SK-N-SH treated with all-trans-retinoic acid at 6 μM for 48 hours (cell line): ENCODE measurements around the gene THNSL1.

Source experiments
- BACH2 ChIP-seq: fragments of 250-450 bp; sonication (Bioruptor Pico); IDR thresholded peaks from 2 replicates; pipeline ENCODE4 v1.9.0; 2021; ENCODE audit warnings: mild to moderate bottlenecking, borderline replicate concordance
- ESRRG ChIP-seq: fragments of 250-450 bp; sonication (Bioruptor Pico); IDR thresholded peaks from 2 replicates; pipeline ENCODE4 v1.6.1; 2021; ENCODE audit warnings: mild to moderate bottlenecking
- GLIS3 ChIP-seq: fragments of 250-450 bp; sonication (Bioruptor Pico); IDR thresholded peaks from 2 replicates; pipeline ENCODE4 v1.5.0; 2020; ENCODE audit warnings: mild to moderate bottlenecking, moderate library complexity
- RARB ChIP-seq: fragments of 250-450 bp; sonication (Bioruptor Pico); IDR thresholded peaks from 2 replicates; pipeline ENCODE4 v1.8.0; 2021; ENCODE audit warnings: mild to moderate bottlenecking, moderate library complexity
- SNAI2 ChIP-seq: fragments of 250-450 bp; sonication (Bioruptor Pico); IDR thresholded peaks from 2 replicates; pipeline ENCODE4 v1.5.0; 2020; ENCODE audit warnings: mild to moderate bottlenecking, moderate library complexity
- TCF4 ChIP-seq: fragments of 250-450 bp; sonication (Bioruptor Pico); IDR thresholded peaks from 2 replicates; pipeline ENCODE4 v1.8.0; 2021; ENCODE audit warnings: mild to moderate bottlenecking, moderate library complexity, borderline replicate concordance
- TOX ChIP-seq: fragments of 250-450 bp; sonication (Bioruptor Pico); IDR thresholded peaks from 2 replicates; pipeline ENCODE4 v1.8.0; 2021; ENCODE audit warnings: mild to moderate bottlenecking, moderate library complexity, borderline replicate concordance
- ZC3H10 ChIP-seq: fragments of 250-450 bp; sonication (Bioruptor Pico); IDR thresholded peaks from 2 replicates; pipeline ENCODE4 v1.5.1; 2021; ENCODE audit warnings: mild to moderate bottlenecking, moderate library complexity
- ZFP3 ChIP-seq: fragments of 250-450 bp; sonication (Bioruptor Pico); IDR thresholded peaks from 2 replicates; pipeline ENCODE4 v1.5.0; 2020; ENCODE audit warnings: mild to moderate bottlenecking, moderate library complexity
- ZFP30 ChIP-seq: fragments of 450-650 bp; formaldehyde crosslinking; IDR thresholded peaks from 2 replicates; pipeline ENCODE4 v1.5.0; 2022; ENCODE audit warnings: mild to moderate bottlenecking, moderate library complexity
- ZNF565 ChIP-seq: fragments of 450-650 bp; formaldehyde crosslinking; conservative IDR thresholded peaks from 2 replicates; pipeline ENCODE4 v1.5.0; 2020; ENCODE audit warnings: low read depth, mild to moderate bottlenecking, moderate library complexity
- TF ChIP-seq, protein P1 (sequence below): fragments of 250-450 bp; sonication (Bioruptor Pico); IDR thresholded peaks from 2 replicates; pipeline ENCODE4 v1.5.1; 2020; ENCODE audit warnings: low read depth, mild to moderate bottlenecking, moderate library complexity
- TF ChIP-seq, protein P2 (sequence below): fragments of 250-450 bp; sonication (Bioruptor Pico); IDR thresholded peaks from 2 replicates; pipeline ENCODE4 v1.8.0; 2020; ENCODE audit warnings: mild to moderate bottlenecking, moderate library complexity, borderline replicate concordance

DNA sequence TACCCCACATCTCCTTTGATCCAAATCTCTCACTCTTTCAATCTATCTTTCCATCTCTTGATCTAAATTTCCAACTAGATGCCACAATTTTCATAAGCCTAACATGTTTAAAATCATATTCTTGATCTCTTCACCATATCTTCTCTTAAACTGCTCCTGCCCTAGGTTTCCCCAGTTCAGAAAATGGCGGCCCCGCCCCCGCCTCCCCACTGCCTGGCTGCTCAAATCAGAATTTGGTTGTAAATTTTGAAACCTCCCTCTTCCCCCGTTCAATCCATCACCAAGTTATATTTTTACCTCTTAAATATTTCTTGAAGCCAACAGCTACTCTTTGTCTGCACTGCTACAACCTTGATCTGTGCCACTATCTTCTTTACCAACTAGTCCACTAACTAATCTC, 36.7 kb upstream of the THNSL1 start:
- no peak for TF ChIP-seq TOX (CRISPR knock-in tag)
- no peak for TF ChIP-seq SNAI2 (CRISPR knock-in tag)
- no peak for TF ChIP-seq TCF4
- TF ChIP-seq, protein P1, sequence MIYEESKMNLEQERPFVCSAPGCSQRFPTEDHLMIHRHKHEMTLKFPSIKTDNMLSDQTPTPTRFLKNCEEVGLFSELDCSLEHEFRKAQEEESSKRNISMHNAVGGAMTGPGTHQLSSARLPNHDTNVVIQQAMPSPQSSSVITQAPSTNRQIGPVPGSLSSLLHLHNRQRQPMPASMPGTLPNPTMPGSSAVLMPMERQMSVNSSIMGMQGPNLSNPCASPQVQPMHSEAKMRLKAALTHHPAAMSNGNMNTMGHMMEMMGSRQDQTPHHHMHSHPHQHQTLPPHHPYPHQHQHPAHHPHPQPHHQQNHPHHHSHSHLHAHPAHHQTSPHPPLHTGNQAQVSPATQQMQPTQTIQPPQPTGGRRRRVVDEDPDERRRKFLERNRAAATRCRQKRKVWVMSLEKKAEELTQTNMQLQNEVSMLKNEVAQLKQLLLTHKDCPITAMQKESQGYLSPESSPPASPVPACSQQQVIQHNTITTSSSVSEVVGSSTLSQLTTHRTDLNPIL (CRISPR knock-in tag): no peak
- TF ChIP-seq, protein P2, sequence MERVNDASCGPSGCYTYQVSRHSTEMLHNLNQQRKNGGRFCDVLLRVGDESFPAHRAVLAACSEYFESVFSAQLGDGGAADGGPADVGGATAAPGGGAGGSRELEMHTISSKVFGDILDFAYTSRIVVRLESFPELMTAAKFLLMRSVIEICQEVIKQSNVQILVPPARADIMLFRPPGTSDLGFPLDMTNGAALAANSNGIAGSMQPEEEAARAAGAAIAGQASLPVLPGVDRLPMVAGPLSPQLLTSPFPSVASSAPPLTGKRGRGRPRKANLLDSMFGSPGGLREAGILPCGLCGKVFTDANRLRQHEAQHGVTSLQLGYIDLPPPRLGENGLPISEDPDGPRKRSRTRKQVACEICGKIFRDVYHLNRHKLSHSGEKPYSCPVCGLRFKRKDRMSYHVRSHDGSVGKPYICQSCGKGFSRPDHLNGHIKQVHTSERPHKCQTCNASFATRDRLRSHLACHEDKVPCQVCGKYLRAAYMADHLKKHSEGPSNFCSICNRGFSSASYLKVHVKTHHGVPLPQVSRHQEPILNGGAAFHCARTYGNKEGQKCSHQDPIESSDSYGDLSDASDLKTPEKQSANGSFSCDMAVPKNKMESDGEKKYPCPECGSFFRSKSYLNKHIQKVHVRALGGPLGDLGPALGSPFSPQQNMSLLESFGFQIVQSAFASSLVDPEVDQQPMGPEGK: no peak
- no peak for TF ChIP-seq ZFP30 (CRISPR knock-in tag)
- TF ChIP-seq ZFP3 (CRISPR knock-in tag): no peak
- no peak for TF ChIP-seq ZC3H10 (CRISPR knock-in tag)
- TF ChIP-seq GLIS3 (CRISPR knock-in tag): no peak
- no peak for TF ChIP-seq RARB (CRISPR knock-in tag)
- TF ChIP-seq ZNF565 (CRISPR knock-in tag): no peak
- no peak for TF ChIP-seq ESRRG
- no peak for TF ChIP-seq BACH2 (CRISPR knock-in tag)
